Measurements from ENCODE around the gene RPIA.

Gene RPIA

DNA sequence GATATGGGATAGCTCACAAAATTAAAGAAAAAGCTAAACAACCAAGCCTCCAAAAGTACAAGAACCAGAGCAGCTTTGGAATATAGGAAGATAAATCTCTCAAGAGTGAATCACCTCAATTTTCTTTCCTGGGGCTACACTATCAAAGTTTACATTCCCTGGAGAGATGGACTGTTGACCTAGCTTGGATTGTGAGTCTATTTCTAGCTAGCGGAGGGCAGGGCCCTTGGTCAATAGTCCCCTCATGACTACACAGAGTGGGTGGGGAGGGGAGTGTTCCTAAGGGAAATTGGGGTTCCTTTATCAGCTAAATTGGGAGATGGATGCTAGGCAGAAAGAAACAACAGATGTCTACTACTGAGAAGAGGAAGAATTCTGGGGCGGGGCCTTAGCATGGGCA is 34.3 kb upstream of the RPIA start:
- TF ChIP-seq, protein P1, sequence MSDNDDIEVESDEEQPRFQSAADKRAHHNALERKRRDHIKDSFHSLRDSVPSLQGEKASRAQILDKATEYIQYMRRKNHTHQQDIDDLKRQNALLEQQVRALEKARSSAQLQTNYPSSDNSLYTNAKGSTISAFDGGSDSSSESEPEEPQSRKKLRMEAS (IDR thresholded peaks at IDR 0.05; ENCODE audit: low read depth, low read length), result no peak
- TF ChIP-seq, protein P2, sequence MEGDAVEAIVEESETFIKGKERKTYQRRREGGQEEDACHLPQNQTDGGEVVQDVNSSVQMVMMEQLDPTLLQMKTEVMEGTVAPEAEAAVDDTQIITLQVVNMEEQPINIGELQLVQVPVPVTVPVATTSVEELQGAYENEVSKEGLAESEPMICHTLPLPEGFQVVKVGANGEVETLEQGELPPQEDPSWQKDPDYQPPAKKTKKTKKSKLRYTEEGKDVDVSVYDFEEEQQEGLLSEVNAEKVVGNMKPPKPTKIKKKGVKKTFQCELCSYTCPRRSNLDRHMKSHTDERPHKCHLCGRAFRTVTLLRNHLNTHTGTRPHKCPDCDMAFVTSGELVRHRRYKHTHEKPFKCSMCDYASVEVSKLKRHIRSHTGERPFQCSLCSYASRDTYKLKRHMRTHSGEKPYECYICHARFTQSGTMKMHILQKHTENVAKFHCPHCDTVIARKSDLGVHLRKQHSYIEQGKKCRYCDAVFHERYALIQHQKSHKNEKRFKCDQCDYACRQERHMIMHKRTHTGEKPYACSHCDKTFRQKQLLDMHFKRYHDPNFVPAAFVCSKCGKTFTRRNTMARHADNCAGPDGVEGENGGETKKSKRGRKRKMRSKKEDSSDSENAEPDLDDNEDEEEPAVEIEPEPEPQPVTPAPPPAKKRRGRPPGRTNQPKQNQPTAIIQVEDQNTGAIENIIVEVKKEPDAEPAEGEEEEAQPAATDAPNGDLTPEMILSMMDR (IDR thresholded peaks at IDR 0.05; ENCODE audit: low read depth, low read length), result no peak
- TF ChIP-seq POLR2A (IDR thresholded peaks at IDR 0.05; ENCODE audit: extremely low read depth, insufficient read length), result no peak
- TF ChIP-seq MYC (IDR thresholded peaks at IDR 0.05; ENCODE audit: low read depth, low read length), result no peak
- H3K4me3 ChIP-seq (ENCODE audit: low read depth, low read length), result no peak overlapping the region
- DNase-seq (ENCODE audit: low read depth), result no peak

DNA sequence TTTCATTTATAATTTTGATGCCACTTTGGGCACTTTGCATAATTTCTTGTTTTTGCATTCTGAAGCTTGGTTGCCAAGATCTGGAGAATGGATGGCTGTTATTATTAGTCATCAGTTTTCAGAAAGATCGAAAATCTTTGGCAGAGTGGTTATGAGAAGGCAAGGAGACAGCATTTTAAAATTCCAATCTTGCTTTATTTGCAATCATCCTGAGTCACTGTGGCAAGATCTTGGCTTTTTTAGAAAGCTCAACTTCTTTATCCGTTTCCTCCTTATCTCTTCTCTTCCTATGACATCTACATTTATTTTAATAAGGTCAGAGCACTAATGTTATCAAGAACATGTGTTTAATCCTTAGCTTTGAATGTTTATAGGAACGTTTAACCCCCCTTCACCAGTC is 33.1 kb upstream of the RPIA start:
- DNase-seq (ENCODE audit: low read depth), result no peak
- H3K4me3 ChIP-seq (ENCODE audit: low read depth, low read length), result no peak overlapping the region
- TF ChIP-seq MYC (IDR thresholded peaks at IDR 0.05; ENCODE audit: low read depth, low read length), result no peak
- no peak for TF ChIP-seq POLR2A (IDR thresholded peaks at IDR 0.05; ENCODE audit: extremely low read depth, insufficient read length)
- TF ChIP-seq, protein P2 (IDR thresholded peaks at IDR 0.05; ENCODE audit: low read depth, low read length), result no peak
- TF ChIP-seq, protein P1 (IDR thresholded peaks at IDR 0.05; ENCODE audit: low read depth, low read length), result no peak

- TF ChIP-seq POLR2A (IDR thresholded peaks at IDR 0.05; ENCODE audit: extremely low read depth, insufficient read length), result no peak
- TF ChIP-seq, protein P1 (IDR thresholded peaks at IDR 0.05; ENCODE audit: low read depth, low read length), result no peak
- no peak for TF ChIP-seq MYC (IDR thresholded peaks at IDR 0.05; ENCODE audit: low read depth, low read length)
- TF ChIP-seq, protein P2 (IDR thresholded peaks at IDR 0.05; ENCODE audit: low read depth, low read length), result no peak
- DNase-seq (ENCODE audit: low read depth), result no peak
- no peak overlapping the region for H3K4me3 ChIP-seq (ENCODE audit: low read depth, low read length)
These were observed 32.5 kb upstream of the RPIA start for GRCh38 chr2:88658881-88659537.

GRCh38 chr2:88659538-88659915 is 31.9 kb upstream of the RPIA start:
- H3K4me3 ChIP-seq (ENCODE audit: low read depth, low read length), result no peak overlapping the region
- DNase-seq (ENCODE audit: low read depth), result no peak
- TF ChIP-seq, protein P1 (IDR thresholded peaks at IDR 0.05; ENCODE audit: low read depth, low read length), result no peak
- TF ChIP-seq, protein P2 (IDR thresholded peaks at IDR 0.05; ENCODE audit: low read depth, low read length), result no peak
- TF ChIP-seq POLR2A (IDR thresholded peaks at IDR 0.05; ENCODE audit: extremely low read depth, insufficient read length) (no peak), MYC (IDR thresholded peaks at IDR 0.05; ENCODE audit: low read depth, low read length) (no peak)

DNA sequence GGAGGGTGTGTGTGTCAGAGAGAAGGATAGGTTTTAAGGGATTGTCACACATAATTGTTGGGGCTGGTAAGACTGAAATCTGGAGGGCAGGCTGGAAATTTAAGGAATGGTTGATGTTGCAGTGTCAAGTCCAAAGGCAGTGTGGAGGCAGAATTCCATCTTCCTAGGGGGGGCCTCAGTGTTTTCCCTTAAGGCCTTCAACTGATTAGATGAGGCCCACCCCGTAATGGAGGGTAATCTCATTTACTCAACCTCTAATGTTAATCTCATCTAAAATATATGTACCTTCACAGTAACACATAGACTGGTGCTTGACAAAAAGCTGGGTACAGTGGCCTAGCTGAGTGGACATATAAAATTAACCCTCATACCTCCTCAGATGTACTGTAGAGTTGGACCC is 30.9 kb upstream of the RPIA start:
- TF ChIP-seq, protein P2 (IDR thresholded peaks at IDR 0.05; ENCODE audit: low read depth, low read length), result no peak
- TF ChIP-seq, protein P1 (IDR thresholded peaks at IDR 0.05; ENCODE audit: low read depth, low read length), result no peak
- no peak for TF ChIP-seq POLR2A (IDR thresholded peaks at IDR 0.05; ENCODE audit: extremely low read depth, insufficient read length)
- no peak for TF ChIP-seq MYC (IDR thresholded peaks at IDR 0.05; ENCODE audit: low read depth, low read length)
- no peak for DNase-seq (ENCODE audit: low read depth)
- no peak overlapping the region for H3K4me3 ChIP-seq (ENCODE audit: low read depth, low read length)
